Muscle of leg (tissue), 11 donors: Measurements from ENCODE around the gene NAPG. TPM values are rescaled to one million over a fixed set of nuclear protein-coding genes. Genes with fewer than 3 reads are reported as not detected.
"Not testable (repeated sequence)": the region's sequence is repeated elsewhere in the genome, so short reads cannot be mapped to it uniquely, and the experiment has no call there.

ENCODE experiments used
- DNase-seq: peaks from one replicate; pipeline ENCODE4 v3.0.0; 2013
- H3K27ac ChIP-seq: one replicate; pipeline ENCODE4 v1.5.1; 2013; ENCODE audit warnings: mild to moderate bottlenecking, low read length, control low read depth
- H3K27me3 ChIP-seq: one replicate; pipeline ENCODE4 v1.6.1; 2013; ENCODE audit warnings: low read length; ENCODE audit not compliant: control insufficient read depth, insufficient read depth
- H3K36me3 ChIP-seq: one replicate; pipeline ENCODE4 v1.6.1; 2013; ENCODE audit warnings: low read length; ENCODE audit not compliant: control insufficient read depth, insufficient read depth
- H3K4me1 ChIP-seq: one replicate; pipeline ENCODE4 v1.6.1; 2013; ENCODE audit warnings: low read length; ENCODE audit not compliant: control insufficient read depth, insufficient read depth
- H3K4me3 ChIP-seq: one replicate; pipeline ENCODE4 v1.5.1; 2013; ENCODE audit warnings: low read length, control low read depth
- H3K9me3 ChIP-seq: replicated peaks from 2 replicates; pipeline ENCODE4 v1.6.1; 2013; ENCODE audit warnings: low read depth, low read length; ENCODE audit not compliant: control insufficient read depth
- WGBS: methylation state at CpG from one replicate; pipeline ENCODE4 v1.1.5; 2013; ENCODE audit warnings: missing lambda C conversion rate; ENCODE audit not compliant: insufficient coverage; 5-methylcytosine and 5-hydroxymethylcytosine counted together
- polyA plus RNA-seq, 8 donors: library from polyadenylated mRNA; unstranded; fragments of 120-200 nt; gene quantifications; one replicate each; pipeline versions ENCODE4 v1.2.1 to v1.2.3, GENCODE V29; 2013; ENCODE audit warnings: inconsistent platforms in 1 of 8, low replicate concordance in 1 of 8; ENCODE audit not compliant: insufficient read length in 8 of 8, insufficient read depth in 1 of 8
- total RNA-seq: library from RNA; stranded (reverse); fragments of 120-200 nt; gene quantifications from one replicate; pipeline ENCODE4 v1.2.4, GENCODE V29; 2013

Gene NAPG
- total and polyA plus RNA-seq, 9 donors, result 11.6 to 22.6 (median 15.8) TPM

DNA sequence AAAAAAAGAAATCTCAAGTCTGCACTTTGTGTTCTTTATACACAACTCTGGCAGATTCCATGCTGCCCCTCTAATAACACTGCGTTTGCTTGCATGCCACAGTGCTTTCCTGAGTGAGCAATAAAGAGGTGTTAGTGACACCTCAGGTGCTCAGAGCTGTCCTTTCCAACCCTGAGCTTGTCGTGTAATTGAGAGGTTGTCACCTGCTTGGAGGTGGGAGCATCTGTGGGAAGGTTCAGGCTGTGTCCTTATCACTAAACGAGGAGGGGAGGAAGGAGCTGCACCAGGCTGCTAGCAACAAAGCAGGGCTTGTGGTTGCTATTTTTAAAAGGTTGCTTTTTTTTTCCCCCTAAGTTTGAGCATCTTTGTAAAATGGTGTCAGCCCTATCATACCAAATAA, 39.5 kb upstream of the NAPG start:
- H3K4me3 ChIP-seq, result no peak overlapping the region
- H3K4me1 ChIP-seq, result peaks cover 17% of the 10 kb centered on the region
- H3K9me3 ChIP-seq, result no peaks in the 10 kb centered on the region
- 41% methylated on average over 2 of the region's 3 CpGs for WGBS
- no peaks in the 10 kb centered on the region for H3K27me3 ChIP-seq
- no peak overlapping the region for H3K27ac ChIP-seq
- peaks cover 2% of the 10 kb centered on the region for H3K36me3 ChIP-seq
- DNase-seq, result no peak

- Histone ChIP-seq H3K27ac (no peak overlapping the region), H3K4me1 (peaks cover 17% of the 10 kb centered on the region), H3K4me3 (no peak overlapping the region), H3K27me3 (no peaks in the 10 kb centered on the region), H3K36me3 (peaks cover 2% of the 10 kb centered on the region), H3K9me3 (no peaks in the 10 kb centered on the region)
- WGBS, result 64% methylated on average over 5 of the region's 6 CpGs
- no peak for DNase-seq
Observed at GRCh38 chr18:10487154-10487553, 38.7 kb upstream of the NAPG start.

GRCh38 chr18:10488017-10488416, 37.8 kb upstream of the NAPG start:
- Histone ChIP-seq H3K4me1 (peaks cover 10% of the 10 kb centered on the region), H3K4me3 (no peak overlapping the region), H3K36me3 (peaks cover 2% of the 10 kb centered on the region), H3K27ac (no peak overlapping the region), H3K9me3 (no peaks in the 10 kb centered on the region), H3K27me3 (no peaks in the 10 kb centered on the region)
- 100% methylated on average over 1 of the region's 4 CpGs for WGBS
- DNase-seq, result peak; percentile 38

DNA sequence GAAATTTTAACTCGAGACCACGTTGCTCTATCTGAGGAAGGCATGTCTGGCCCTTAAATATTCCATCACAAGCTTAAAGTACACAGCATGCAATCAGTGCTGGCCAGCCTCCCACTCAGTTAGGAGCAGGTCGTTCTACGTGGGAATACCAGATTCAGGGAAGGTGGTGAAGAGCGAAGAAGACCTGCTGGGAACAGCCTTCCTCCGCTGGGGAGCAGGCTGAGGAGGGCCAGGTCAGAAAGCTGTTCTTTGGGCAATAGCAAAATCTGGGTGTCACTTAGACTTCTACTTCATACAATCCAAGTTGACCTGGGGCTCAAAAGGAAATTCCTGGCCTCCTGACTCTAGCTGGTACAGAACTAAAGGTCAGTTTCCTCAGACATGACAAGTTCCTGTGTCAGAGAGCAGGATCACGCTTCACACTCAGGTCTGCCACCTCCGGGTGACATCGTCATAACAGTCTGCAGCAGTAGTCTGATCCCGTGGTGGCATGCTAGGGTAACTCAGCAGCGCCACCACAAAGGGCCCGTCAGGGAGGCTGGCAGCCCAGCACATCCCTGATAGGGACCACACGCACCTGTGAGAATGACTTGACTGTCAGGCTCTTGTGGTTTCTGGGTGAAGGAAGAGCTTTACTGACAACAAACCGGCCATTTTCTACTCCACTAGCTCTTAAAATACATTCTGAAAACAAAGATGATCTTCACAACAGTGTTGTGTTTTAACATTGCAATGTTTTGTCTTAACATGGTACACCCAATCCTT, 35.2 kb upstream of the NAPG start:
- no peaks in the 10 kb centered on the region for H3K27me3 ChIP-seq
- DNase-seq, result no peak
- H3K4me3 ChIP-seq, result no peak overlapping the region
- H3K36me3 ChIP-seq, result peaks cover 2% of the 10 kb centered on the region
- WGBS, result 77% methylated on average over 10 of the region's 14 CpGs
- H3K9me3 ChIP-seq, result no peaks in the 10 kb centered on the region
- no peak overlapping the region for H3K27ac ChIP-seq
- H3K4me1 ChIP-seq, result no peaks in the 10 kb centered on the region

DNA sequence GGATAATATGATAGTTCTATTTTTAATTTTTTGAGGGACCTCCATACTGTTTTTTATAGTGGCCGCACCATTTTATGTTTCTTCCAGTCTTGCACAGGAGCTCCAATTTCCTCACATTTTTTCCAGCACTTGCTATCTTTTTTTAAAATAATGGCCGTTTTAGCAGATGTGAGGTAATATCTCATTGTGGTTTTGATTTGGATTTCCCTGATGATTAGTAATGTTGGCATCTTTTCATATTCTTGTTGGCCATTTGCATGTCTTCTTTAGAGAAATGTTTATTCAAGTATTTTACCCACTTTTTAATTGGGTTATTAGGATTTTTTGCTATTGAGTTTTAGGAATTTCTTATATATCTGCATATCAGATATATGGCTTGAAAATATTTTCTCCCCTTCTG, 29.9 kb upstream of the NAPG start:
- Histone ChIP-seq H3K9me3 (no peaks in the 10 kb centered on the region), H3K4me3 (no peak overlapping the region), H3K27me3 (no peaks in the 10 kb centered on the region), H3K27ac (no peak overlapping the region), H3K4me1 (no peaks in the 10 kb centered on the region), H3K36me3 (no peaks in the 10 kb centered on the region)
- no CpG with 5 or more reads among the region's 2 CpGs for WGBS
- no peak for DNase-seq

DNA sequence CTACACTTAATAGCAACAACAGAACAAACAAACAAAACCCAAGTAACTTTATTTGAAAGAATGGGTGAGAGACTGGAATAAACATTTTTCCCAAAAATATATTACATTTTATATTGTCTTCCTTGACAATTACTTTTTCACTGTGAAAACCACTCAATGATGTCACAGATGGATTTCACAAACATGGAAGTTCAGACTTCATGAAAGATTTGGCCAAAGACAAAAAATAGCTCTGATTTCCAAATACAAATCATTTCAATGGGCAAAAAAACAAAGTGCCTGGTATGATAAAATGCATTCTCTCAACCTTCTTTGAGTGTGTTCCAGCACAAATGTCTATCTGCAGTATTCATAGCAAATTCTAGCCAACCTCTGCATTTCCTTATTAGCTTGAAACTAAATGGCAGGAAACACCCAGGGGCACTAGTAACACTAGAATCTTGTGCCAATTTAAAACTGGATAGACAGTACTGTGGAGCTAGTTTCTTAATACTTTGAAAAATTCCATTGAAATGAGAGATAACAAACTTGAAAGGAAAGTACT, 28.5 kb upstream of the NAPG start:
- Histone ChIP-seq H3K9me3 (no peaks in the 10 kb centered on the region), H3K36me3 (no peaks in the 10 kb centered on the region), H3K27me3 (no peaks in the 10 kb centered on the region), H3K4me1 (no peaks in the 10 kb centered on the region), H3K27ac (no peak overlapping the region), H3K4me3 (no peak overlapping the region)
- DNase-seq, result no peak

DNA sequence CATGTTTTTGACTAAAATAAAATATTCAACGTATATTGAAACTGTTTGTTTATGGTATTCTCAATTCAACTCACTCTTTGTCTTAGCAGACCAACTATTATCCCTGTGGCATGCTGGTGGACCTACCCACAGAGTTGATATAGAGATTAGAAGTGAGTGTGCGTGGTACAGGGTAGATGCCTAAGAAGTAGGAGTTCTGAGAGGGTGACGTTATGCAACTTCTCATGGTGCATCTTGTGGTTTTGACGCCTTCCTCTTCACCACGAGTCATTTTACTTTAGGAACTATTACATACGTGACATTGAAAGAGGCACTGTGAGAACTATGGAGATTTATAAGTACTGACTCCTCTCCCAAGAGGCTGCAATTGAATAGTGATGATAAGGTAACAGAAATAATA, 26.6 kb upstream of the NAPG start:
- DNase-seq, result no peak
- Histone ChIP-seq H3K27me3 (no peaks in the 10 kb centered on the region), H3K9me3 (no peaks in the 10 kb centered on the region), H3K27ac (no peak overlapping the region), H3K36me3 (no peaks in the 10 kb centered on the region), H3K4me1 (no peaks in the 10 kb centered on the region), H3K4me3 (no peak overlapping the region)
- no CpG with 5 or more reads among the region's 6 CpGs for WGBS

DNA sequence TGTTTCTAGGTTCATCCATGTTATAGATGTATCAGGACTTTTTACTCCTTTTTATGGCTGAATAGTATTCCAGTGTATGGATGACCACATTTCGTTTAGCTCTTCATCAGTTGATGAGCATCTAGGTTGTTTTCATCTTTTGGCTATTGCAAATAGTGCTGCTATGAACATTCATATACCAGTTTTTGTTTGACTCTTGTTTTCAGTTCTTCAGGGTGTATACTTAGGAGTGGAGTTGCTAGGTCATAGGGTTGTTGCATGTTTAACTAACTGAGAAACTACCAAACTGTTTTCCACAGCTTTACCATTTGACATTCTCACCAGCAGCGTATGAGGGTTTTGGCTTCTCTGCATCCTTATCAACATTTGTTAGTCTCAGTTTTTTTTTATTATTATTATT, 25.8 kb upstream of the NAPG start:
- no CpG with 5 or more reads among the region's 2 CpGs for WGBS
- no peaks in the 10 kb centered on the region for H3K4me1 ChIP-seq
- peaks cover 2% of the 10 kb centered on the region for H3K9me3 ChIP-seq
- no peak overlapping the region for H3K4me3 ChIP-seq
- no peaks in the 10 kb centered on the region for H3K27me3 ChIP-seq
- no peak overlapping the region for H3K27ac ChIP-seq
- DNase-seq, result no peak
- no peaks in the 10 kb centered on the region for H3K36me3 ChIP-seq

GRCh38 chr18:10504723-10505122, 21.1 kb upstream of the NAPG start:
- Histone ChIP-seq H3K36me3 (no peaks in the 10 kb centered on the region), H3K9me3 (peaks cover 23% of the 10 kb centered on the region), H3K27me3 (no peaks in the 10 kb centered on the region), H3K4me1 (no peaks in the 10 kb centered on the region), H3K27ac (no peak overlapping the region), H3K4me3 (no peak overlapping the region)
- DNase-seq, result no peak
- no CpG with 5 or more reads among the region's 1 CpG for WGBS

DNA sequence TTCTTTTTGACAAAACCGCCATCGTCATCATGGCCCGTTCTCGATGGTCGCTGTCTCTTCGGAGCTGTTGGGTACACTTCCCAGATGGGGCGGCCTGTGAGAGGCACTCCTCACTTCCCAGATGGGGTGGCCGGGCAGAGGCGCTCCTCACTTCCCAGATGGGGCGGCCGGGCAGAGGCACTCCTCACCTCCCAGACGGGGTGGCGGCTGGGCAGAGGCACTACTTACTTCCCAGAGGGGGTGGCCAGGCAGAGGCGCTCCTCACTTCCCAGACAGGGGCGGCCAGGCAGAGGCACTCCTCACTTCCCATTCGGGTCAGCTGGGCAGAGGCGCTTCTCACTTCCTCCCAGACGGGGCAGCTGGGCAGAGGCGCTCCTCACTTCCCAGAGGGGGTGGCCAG, 19.9 kb upstream of the NAPG start:
- DNase-seq, H3K4me3 ChIP-seq, H3K4me1 ChIP-seq, H3K27ac ChIP-seq, H3K36me3 ChIP-seq, H3K27me3 ChIP-seq: not testable (repeated sequence)
- peaks cover 23% of the 10 kb centered on the region for H3K9me3 ChIP-seq
- 91% methylated on average over 12 of the region's 19 CpGs for WGBS

DNA sequence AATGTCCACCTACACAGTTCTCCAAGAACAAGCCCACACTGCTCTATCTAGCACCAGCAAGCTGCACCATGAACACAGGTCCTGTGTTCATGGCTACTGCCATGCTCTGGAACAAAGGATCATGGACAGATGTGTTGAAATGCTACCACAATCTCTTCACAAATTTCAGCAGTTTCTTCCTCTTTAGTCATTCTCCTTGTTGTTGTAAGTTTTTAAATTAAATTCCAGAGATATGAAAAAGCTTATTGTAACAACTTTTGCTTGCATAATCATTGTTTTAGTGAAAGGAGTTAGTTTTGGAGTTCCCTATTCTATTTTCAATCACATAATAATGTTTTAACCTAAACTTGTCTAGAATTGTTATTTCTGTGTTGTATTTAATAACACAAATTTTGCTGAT, 17.2 kb upstream of the NAPG start:
- H3K4me1 ChIP-seq, result no peaks in the 10 kb centered on the region
- no peaks in the 10 kb centered on the region for H3K36me3 ChIP-seq
- H3K27me3 ChIP-seq, result no peaks in the 10 kb centered on the region
- DNase-seq, result no peak
- no peak overlapping the region for H3K27ac ChIP-seq
- peaks cover 23% of the 10 kb centered on the region for H3K9me3 ChIP-seq
- H3K4me3 ChIP-seq, result no peak overlapping the region
